Panc1 (cell line): ENCODE measurements around the gene RSPH1.

ENCODE experiments used
- POLR2AphosphoS5 ChIP-seq: IDR thresholded peaks from 2 replicates; pipeline ENCODE4 v1.6.1; 2012; ENCODE audit warnings: mild to moderate bottlenecking, low read depth, low read length, moderate library complexity
- SIN3A ChIP-seq: IDR thresholded peaks from 2 replicates; pipeline ENCODE4 v1.6.1; 2012; ENCODE audit warnings: low read depth, mild to moderate bottlenecking, low read length, moderate library complexity, borderline replicate concordance; ENCODE audit not compliant: insufficient read depth
- TF ChIP-seq, protein P1 (sequence below): fragments of 450-650 bp; IDR thresholded peaks from 2 replicates; pipeline ENCODE4 v1.5.1; 2017; ENCODE audit warnings: mild to moderate bottlenecking

DNA sequence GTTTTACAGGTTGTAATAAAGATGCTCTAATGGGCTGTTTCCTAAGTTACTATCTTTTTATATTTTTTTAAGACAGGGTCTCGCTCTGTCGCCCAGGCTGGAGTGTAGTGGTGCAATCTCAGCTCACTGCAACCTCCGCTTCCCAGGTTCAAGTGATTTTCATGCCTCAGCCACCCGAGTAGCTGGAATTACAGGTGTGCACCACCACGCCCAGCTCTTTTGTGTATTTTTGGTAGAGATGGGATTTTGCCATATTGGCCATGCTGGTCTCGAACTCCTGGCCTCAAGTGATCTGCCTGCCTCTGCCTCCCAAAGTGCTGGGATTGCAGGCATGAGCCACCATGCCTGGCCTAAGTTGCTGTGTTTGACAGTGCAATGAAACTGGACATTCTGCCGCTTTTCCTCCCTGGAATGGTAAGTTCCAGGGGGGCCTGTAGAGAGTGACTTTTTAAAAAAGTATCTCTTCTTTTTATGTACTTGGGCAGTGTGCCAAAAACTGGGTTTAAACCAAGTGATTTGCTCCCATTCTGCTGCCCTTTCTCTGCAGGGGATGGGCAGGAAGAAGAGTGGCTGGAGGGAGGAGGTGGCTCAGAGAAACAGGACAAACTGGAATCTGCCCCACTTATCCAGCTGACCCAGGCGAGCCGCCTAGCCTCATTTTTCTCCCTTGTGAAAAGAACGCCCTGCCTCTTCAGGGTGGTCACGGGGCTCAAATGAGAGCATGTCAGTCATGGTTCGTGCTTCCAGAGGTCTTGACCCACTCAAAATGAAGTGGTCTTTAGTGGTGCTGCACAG lies 19.9 kb upstream of the RSPH1 start:
- TF ChIP-seq, protein P1, sequence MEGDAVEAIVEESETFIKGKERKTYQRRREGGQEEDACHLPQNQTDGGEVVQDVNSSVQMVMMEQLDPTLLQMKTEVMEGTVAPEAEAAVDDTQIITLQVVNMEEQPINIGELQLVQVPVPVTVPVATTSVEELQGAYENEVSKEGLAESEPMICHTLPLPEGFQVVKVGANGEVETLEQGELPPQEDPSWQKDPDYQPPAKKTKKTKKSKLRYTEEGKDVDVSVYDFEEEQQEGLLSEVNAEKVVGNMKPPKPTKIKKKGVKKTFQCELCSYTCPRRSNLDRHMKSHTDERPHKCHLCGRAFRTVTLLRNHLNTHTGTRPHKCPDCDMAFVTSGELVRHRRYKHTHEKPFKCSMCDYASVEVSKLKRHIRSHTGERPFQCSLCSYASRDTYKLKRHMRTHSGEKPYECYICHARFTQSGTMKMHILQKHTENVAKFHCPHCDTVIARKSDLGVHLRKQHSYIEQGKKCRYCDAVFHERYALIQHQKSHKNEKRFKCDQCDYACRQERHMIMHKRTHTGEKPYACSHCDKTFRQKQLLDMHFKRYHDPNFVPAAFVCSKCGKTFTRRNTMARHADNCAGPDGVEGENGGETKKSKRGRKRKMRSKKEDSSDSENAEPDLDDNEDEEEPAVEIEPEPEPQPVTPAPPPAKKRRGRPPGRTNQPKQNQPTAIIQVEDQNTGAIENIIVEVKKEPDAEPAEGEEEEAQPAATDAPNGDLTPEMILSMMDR = no peak
- TF ChIP-seq SIN3A (no peak), POLR2AphosphoS5 (no peak)
